ENCODE data around the gene SFXN2.

Gene SFXN2

DNA sequence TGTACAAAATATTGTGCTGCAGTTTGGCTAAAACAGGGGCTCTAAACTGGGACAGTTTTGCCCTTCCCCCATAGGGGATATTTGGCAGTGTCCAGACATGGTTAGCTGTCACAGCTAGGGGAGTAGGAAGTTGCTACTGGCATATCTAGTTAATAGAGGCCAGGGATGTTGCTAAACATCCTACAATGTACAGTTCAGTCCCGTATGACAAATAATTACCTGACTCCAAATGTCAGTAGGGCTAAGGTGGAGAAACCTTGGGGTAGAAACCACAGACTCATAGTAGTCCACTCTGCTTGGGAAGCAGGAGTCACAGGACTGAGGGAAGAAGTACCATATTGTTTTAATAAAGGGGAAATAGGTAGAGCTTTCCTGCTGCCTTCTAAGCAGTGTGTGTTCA is 69.1 kb downstream of the SFXN2 start:
- H3K36me3 ChIP-seq = peaks cover 8% of the 10 kb centered on the region
- H3K4me3 ChIP-seq (ENCODE audit: low read depth in 1 of 2, low read length in 1 of 2) = peak overlapping the region in 1 of 2 experiments; percentile 32
- no peaks in the 10 kb centered on the region for H3K9me3 ChIP-seq
- TF ChIP-seq CTCF (IDR thresholded peaks at IDR 0.05) = no peak
- H3K27me3 ChIP-seq = no peaks in the 10 kb centered on the region
- H3K4me1 ChIP-seq (ENCODE audit: control insufficient read depth in 1 of 2, insufficient read depth in 1 of 2, low read depth in 1 of 2, low read length in 1 of 2) = peaks cover 63 to 65% of the 10 kb centered on the region in 2 experiments
- peak overlapping the region; percentile 70 for H3K27ac ChIP-seq

GRCh38 chr10:102785818-102786217 is 71.4 kb downstream of the SFXN2 start:
- H3K27ac ChIP-seq = peak overlapping the region; percentile 45

GRCh38 chr10:102791754-102792395 is 77.4 kb downstream of the SFXN2 start:
- Histone ChIP-seq H3K4me1 (ENCODE audit: control insufficient read depth in 1 of 2, insufficient read depth in 1 of 2, low read depth in 1 of 2, low read length in 1 of 2) (peaks cover 24 to 29% of the 10 kb centered on the region in 2 experiments), H3K36me3 (peaks cover 8% of the 10 kb centered on the region), H3K9me3 (no peaks in the 10 kb centered on the region), H3K27me3 (no peaks in the 10 kb centered on the region), H3K4me3 (ENCODE audit: low read depth in 1 of 2, low read length in 1 of 2) (no peak overlapping the region), H3K27ac (no peak overlapping the region)
- no peak for TF ChIP-seq CTCF (IDR thresholded peaks at IDR 0.05)

More at GRCh38 chr10:102785818-102786217, 71.4 kb downstream of the SFXN2 start:
- Histone ChIP-seq H3K36me3 (peaks cover 7% of the 10 kb centered on the region), H3K27me3 (no peaks in the 10 kb centered on the region), H3K9me3 (no peaks in the 10 kb centered on the region), H3K4me3 (ENCODE audit: low read depth in 1 of 2, low read length in 1 of 2) (no peak overlapping the region), H3K4me1 (ENCODE audit: control insufficient read depth in 1 of 2, insufficient read depth in 1 of 2, low read depth in 1 of 2, low read length in 1 of 2) (peaks cover 59% of the 10 kb centered on the region in 2 experiments)
- no peak for TF ChIP-seq CTCF (IDR thresholded peaks at IDR 0.05)

Measured in neutrophil (primary cell).